Tibial artery (tissue), 4 donors: Measurements from ENCODE around the gene CD300C.
"Not testable (repeated sequence)": the region's sequence is repeated elsewhere in the genome, so short reads cannot be mapped to it uniquely, and the experiment has no call there.

Source experiments
- DNase-seq, 2 donors: peaks; one replicate each; pipeline ENCODE4 v3.0.0-alpha.2; 2019
- H3K27ac ChIP-seq, 2 donors: fragments of 200-600 bp; sonication (generic) in 1 of 2; 1 replicate in 1 of 2; 2 replicates in 1 of 2; pipeline ENCODE4 v1.5.1; 2018 to 2019; ENCODE audit warnings: mild to moderate bottlenecking in 1 of 2
- H3K27me3 ChIP-seq, 2 donors: fragments of 200-600 bp; sonication (generic) in 1 of 2; one replicate each; pipeline versions ENCODE4 v1.5.1 to v1.6.0; 2016 to 2019
- H3K36me3 ChIP-seq, 3 donors: fragments of 200-600 bp; sonication (generic) in 2 of 3; one replicate each; pipeline ENCODE4 v1.5.1; 2016 to 2019; ENCODE audit warnings: mild to moderate bottlenecking in 2 of 3
- H3K4me1 ChIP-seq, 4 donors: fragments of 200-600 bp; sonication (generic) in 2 of 4; 1 replicate in 3 of 4; 2 replicates in 1 of 4; pipeline ENCODE4 v1.5.1; 2016 to 2019
- H3K4me3 ChIP-seq, 2 donors: fragments of 200-600 bp; sonication (generic) in 1 of 2; 1 replicate in 1 of 2; 2 replicates in 1 of 2; pipeline ENCODE4 v1.5.1; 2018 to 2019; ENCODE audit warnings: mild to moderate bottlenecking in 2 of 2
- H3K9me3 ChIP-seq, 3 donors: fragments of 200-600 bp; sonication (generic) in 1 of 3; one replicate each; pipeline ENCODE4 v1.5.1; 2016 to 2019
- intact Hi-C: fragments of 100-400 bp; cut with DNase I; formaldehyde crosslinking; loops from one replicate; pipeline ENCODE4 v1.15.0; 2023; ENCODE audit warnings: low total_unique reads
- TF ChIP-seq, protein P1 (sequence below), 2 experiments: fragments of 200-600 bp in 1 of 2; fragments of 450-650 bp in 1 of 2; IDR thresholded peaks; one replicate each; pipeline ENCODE4 v1.5.1; 2017 to 2019; ENCODE audit warnings: antibody characterized with exemption in 2 of 2, mild to moderate bottlenecking in 1 of 2, moderate library complexity in 1 of 2

The CD300C gene

DNA sequence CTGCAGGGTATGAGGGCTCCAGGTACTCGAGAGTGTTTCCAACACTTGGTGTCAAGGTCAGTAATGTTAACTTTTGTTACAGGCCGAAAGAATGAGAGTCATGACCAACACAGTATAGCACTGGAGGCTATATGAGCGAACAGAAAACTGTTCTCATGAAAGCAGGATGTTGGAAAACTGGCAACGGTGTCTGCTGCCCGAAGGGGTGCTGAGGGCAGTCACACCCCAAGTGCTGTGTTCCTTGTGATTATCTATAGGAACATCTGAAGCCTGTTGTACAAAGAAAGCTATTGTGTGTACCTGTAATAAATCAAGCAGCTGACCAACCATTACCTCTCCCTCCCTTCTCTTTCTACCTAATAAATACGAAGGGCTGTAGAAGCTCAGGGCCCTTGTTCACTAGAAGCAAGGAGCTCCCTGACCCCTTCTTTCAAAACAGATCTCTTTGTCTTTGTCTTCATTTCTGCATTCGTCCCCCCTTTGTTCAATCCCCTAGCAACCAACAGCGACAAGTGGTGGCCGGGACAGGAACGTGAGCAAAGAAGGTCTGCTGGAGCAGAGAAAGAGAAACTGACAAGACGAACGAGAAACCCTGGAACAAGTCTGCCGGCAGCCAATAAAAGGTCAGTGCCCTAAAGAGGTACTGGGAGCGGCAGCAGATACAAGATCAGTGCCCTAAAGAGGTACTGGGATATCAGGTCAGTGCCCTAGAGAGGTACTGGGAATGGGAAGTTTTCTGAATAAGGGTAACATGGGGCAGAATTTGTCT lies 38.6 kb upstream of the CD300C start:
- Histone ChIP-seq H3K27me3 (no peaks in the 10 kb centered on the region), H3K4me3 (no peak overlapping the region), H3K9me3 (peaks cover 0 to 5% (median 0%) of the 10 kb centered on the region in 3 donors), H3K27ac (no peak overlapping the region), H3K36me3 (no peaks in the 10 kb centered on the region), H3K4me1 (no peaks in the 10 kb centered on the region)
- TF ChIP-seq, protein P1, sequence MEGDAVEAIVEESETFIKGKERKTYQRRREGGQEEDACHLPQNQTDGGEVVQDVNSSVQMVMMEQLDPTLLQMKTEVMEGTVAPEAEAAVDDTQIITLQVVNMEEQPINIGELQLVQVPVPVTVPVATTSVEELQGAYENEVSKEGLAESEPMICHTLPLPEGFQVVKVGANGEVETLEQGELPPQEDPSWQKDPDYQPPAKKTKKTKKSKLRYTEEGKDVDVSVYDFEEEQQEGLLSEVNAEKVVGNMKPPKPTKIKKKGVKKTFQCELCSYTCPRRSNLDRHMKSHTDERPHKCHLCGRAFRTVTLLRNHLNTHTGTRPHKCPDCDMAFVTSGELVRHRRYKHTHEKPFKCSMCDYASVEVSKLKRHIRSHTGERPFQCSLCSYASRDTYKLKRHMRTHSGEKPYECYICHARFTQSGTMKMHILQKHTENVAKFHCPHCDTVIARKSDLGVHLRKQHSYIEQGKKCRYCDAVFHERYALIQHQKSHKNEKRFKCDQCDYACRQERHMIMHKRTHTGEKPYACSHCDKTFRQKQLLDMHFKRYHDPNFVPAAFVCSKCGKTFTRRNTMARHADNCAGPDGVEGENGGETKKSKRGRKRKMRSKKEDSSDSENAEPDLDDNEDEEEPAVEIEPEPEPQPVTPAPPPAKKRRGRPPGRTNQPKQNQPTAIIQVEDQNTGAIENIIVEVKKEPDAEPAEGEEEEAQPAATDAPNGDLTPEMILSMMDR (IDR thresholded peaks at IDR 0.05), result no peak
- intact Hi-C loops, result no loop called here
- DNase-seq, result no peak

GRCh38 chr17:74582633-74583032 lies 36.7 kb upstream of the CD300C start:
- Histone ChIP-seq H3K27me3 (peaks cover 0 to 4% of the 10 kb centered on the region in 2 donors), H3K27ac (no peak overlapping the region), H3K4me1 (no peaks in the 10 kb centered on the region), H3K9me3 (no peaks in the 10 kb centered on the region), H3K4me3 (no peak overlapping the region), H3K36me3 (no peaks in the 10 kb centered on the region)
- DNase-seq, result no peak
- intact Hi-C loops, result no loop called here
- TF ChIP-seq, protein P1 (IDR thresholded peaks at IDR 0.05), result no peak

GRCh38 chr17:74579900-74580299 lies 34.0 kb upstream of the CD300C start:
- Histone ChIP-seq H3K4me3 (no peak overlapping the region), H3K27ac (no peak overlapping the region), H3K9me3 (no peaks in the 10 kb centered on the region), H3K27me3 (peaks cover 0 to 4% of the 10 kb centered on the region in 2 donors), H3K36me3 (no peaks in the 10 kb centered on the region), H3K4me1 (no peaks in the 10 kb centered on the region)
- TF ChIP-seq, protein P1 (IDR thresholded peaks at IDR 0.05), result no peak
- intact Hi-C loops, result no loop called here
- no peak for DNase-seq

- Histone ChIP-seq H3K36me3 (no peaks in the 10 kb centered on the region), H3K4me3 (no peak overlapping the region), H3K27ac (no peak overlapping the region), H3K27me3 (peaks cover 0 to 4% of the 10 kb centered on the region in 2 donors), H3K9me3 (no peaks in the 10 kb centered on the region), H3K4me1 (no peaks in the 10 kb centered on the region)
- no peak for DNase-seq
- intact Hi-C loops, result no loop called here
- TF ChIP-seq, protein P1 (IDR thresholded peaks at IDR 0.05), result no peak
These were observed 33.1 kb upstream of the CD300C start for GRCh38 chr17:74578979-74579378.

DNA sequence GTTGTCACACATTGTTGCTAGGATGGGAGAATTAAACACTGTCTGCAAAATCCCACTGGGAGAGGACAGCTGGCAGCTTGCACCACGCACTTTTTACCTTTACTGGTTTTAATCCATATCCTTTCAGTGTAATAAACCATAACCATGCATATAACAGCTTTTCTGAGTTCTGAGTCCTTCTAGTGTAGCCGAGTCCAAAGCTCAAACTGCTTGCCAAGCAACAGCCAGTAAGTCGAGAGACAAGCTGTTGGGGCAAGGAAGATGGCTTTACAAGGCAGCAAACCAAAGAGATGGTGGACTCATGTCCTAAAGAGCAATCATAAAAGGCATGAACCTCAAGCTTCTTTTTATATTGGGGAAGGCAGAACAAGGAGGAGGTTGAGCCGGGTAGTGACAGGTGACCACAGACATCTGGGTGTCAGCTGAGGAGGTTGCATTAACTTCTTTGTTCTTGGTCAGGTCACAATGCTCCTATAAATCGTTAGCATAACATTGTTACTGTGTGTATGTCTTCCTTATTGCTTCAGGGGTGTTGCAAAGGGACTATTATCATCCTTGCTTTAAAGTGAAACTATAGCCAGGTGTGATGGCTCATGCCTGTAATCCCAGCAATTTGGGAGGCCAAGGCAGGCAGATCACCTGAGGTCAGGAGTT lies 28.7 kb upstream of the CD300C start:
- Histone ChIP-seq H3K27me3 (peaks cover 0 to 11% of the 10 kb centered on the region in 2 donors), H3K27ac (no peak overlapping the region), H3K9me3 (no peaks in the 10 kb centered on the region), H3K4me1 (no peaks in the 10 kb centered on the region), H3K4me3 (no peak overlapping the region), H3K36me3 (no peaks in the 10 kb centered on the region)
- TF ChIP-seq, protein P1 (IDR thresholded peaks at IDR 0.05), result no peak
- intact Hi-C loops, result no loop called here
- DNase-seq, result no peak

GRCh38 chr17:74573635-74574034 lies 27.7 kb upstream of the CD300C start:
- H3K4me3 ChIP-seq, H3K36me3 ChIP-seq, H3K27ac ChIP-seq, H3K27me3 ChIP-seq, DNase-seq, intact Hi-C loops, H3K4me1 ChIP-seq, H3K9me3 ChIP-seq: not testable (repeated sequence)
